ENCODE results near the gene SHISAL1.

The SHISAL1 gene

GRCh38 chr22:44312766-44313165 is at the start of gene SHISAL1:
SHISAL1 (minus strand) TSS chr22:44312951; CDS start chr22:44300945, 12,006 bp downstream.
- H3K27ac ChIP-seq (ENCODE audit: low read depth, low read length) = peak within 1 kb of the TSS; percentile 53
- peaks cover 63% of the 10 kb centered on the region for H3K4me1 ChIP-seq (ENCODE audit: insufficient read depth, low read length)
- H3K9me3 ChIP-seq (ENCODE audit: low read length) = no peaks in the 10 kb centered on the region
- H3K4me3 ChIP-seq (ENCODE audit: low read depth in 1 of 2, low read length in 2 of 2) = peak within 1 kb of the TSS; percentile 13 to 19
- H3K9ac ChIP-seq (ENCODE audit: low read length) = no peak within 1 kb of the TSS
- H3K36me3 ChIP-seq (ENCODE audit: insufficient read depth, low read length) = no peaks in the 10 kb centered on the region
- no peaks in the 10 kb centered on the region for H3K27me3 ChIP-seq (ENCODE audit: control insufficient read depth in 1 of 2, insufficient read depth in 2 of 2, low read length in 2 of 2)

DNA sequence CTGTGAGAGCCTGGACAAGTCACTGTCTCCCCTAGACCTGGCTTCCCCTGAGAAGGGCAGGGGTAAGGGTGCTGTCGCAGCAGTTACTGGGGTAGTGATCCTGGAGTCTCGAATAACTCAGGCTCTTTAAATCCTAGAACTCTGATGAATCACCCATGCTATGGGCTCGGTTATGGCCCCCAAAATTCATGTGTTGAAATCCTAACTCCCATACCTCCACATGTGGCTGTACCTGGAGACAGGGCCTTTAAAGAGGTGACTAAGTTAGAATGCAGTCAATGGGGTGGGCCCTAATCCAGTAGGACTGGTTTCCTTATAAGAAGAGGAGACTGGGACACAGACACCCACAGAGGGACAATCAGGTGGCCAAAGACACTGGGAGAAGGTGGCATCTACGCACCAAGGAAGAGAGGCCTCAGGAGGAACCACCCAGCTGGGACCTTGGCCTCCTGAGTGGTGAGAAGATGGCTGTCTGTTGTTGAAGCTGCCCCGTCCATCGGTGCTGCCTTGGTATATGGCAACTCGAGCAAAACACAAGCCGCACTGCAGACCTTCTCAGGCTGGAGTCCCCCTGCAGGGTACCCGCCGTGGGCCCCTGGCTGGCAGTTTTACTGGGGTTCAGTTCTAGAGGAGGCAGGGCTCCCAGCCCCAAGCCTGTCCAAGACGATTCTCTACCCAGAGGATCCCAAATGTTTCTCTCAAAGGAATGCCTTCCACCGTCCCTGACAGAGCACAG is 48.8 kb upstream of the SHISAL1 start:
- Histone ChIP-seq H3K36me3 (ENCODE audit: insufficient read depth, low read length) (no peaks in the 10 kb centered on the region), H3K9ac (ENCODE audit: low read length) (no peak overlapping the region), H3K27ac (ENCODE audit: low read depth, low read length) (peak overlapping the region; percentile 85), H3K9me3 (ENCODE audit: low read length) (no peaks in the 10 kb centered on the region), H3K27me3 (ENCODE audit: control insufficient read depth in 1 of 2, insufficient read depth in 2 of 2, low read length in 2 of 2) (no peaks in the 10 kb centered on the region), H3K4me3 (ENCODE audit: low read depth in 1 of 2, low read length in 2 of 2) (no peak overlapping the region), H3K4me1 (ENCODE audit: insufficient read depth, low read length) (peaks cover 78% of the 10 kb centered on the region)

DNA sequence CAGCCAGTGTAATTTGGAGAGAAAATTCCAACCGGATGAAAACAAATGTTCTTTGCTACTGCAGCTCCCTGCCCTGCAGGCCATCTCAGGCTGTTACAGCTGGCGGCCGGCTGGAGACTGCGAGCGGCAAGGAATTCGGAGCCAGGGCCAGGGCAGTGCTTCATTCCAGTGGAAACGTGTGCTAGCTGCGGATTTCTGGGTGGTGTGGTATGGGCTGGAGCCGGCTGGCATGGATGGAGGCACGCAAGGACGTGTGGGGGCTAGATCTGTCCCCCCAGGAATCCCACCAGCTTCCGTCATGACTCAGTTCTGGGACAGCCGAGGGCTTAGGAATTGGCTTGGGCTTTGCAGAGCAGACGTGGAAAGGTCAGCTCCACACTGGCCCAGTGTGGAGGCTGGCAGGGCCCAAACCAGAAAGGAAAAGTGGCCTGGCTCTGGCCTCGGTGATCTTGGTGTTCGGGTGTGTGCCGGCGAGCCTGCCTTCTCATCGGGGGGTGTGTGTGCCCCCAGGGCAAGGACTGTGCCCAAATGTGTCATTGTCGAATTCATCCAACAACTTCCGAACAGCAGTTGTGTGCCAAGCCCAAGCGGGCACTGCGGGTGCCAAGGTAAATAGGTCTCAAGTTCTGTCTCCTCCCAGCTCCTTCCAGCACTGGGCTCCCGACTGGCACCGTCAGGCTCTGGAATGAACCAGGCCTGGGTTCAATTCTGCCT is 48.1 kb upstream of the SHISAL1 start:
- peak overlapping the region; percentile 85 for H3K27ac ChIP-seq (ENCODE audit: low read depth, low read length)
- H3K4me1 ChIP-seq (ENCODE audit: insufficient read depth, low read length) = peaks cover 78% of the 10 kb centered on the region
- no peak overlapping the region for H3K4me3 ChIP-seq (ENCODE audit: low read depth in 1 of 2, low read length in 2 of 2)
- H3K27me3 ChIP-seq (ENCODE audit: control insufficient read depth in 1 of 2, insufficient read depth in 2 of 2, low read length in 2 of 2) = no peaks in the 10 kb centered on the region
- H3K36me3 ChIP-seq (ENCODE audit: insufficient read depth, low read length) = no peaks in the 10 kb centered on the region
- H3K9me3 ChIP-seq (ENCODE audit: low read length) = no peaks in the 10 kb centered on the region
- no peak overlapping the region for H3K9ac ChIP-seq (ENCODE audit: low read length)

GRCh38 chr22:44360306-44360667 is 47.5 kb upstream of the SHISAL1 start:
- Histone ChIP-seq H3K36me3 (ENCODE audit: insufficient read depth, low read length) (no peaks in the 10 kb centered on the region), H3K27ac (ENCODE audit: low read depth, low read length) (peak overlapping the region; percentile 79), H3K9me3 (ENCODE audit: low read length) (no peaks in the 10 kb centered on the region), H3K27me3 (ENCODE audit: control insufficient read depth in 1 of 2, insufficient read depth in 2 of 2, low read length in 2 of 2) (no peaks in the 10 kb centered on the region), H3K9ac (ENCODE audit: low read length) (peak overlapping the region; percentile 28), H3K4me1 (ENCODE audit: insufficient read depth, low read length) (peaks cover 80% of the 10 kb centered on the region), H3K4me3 (ENCODE audit: low read depth in 1 of 2, low read length in 2 of 2) (no peak overlapping the region)

DNA sequence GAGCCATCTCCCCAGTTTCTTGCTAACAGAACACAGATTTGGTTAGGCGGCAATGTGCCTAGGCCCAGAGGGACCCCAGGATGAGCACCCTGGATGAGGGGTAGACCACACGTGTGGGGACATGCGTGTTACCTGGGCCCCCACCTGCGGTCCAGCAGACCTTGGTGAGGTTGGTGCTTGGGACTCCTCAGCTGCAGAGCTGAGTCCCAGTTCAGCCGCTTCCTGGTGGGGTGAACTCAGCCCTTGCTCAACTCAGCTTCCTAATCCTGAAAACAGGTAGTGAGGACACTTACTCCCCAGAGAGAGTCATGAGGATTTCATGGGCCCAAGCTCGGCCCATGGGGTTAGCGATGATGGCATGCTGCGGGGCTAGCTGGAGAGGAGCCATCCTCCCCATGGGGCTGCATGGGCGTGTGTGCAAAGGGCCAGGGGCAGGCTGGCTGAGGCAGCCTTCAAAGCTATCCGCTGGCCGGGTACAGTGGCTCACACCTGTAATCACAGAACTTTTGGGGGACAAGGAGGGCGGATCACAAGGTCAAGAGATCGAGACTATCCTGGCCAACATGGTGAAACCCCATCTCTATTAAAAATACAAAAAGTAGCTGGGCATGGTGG is 46.9 kb upstream of the SHISAL1 start:
- H3K9me3 ChIP-seq (ENCODE audit: low read length) = no peaks in the 10 kb centered on the region
- no peaks in the 10 kb centered on the region for H3K27me3 ChIP-seq (ENCODE audit: control insufficient read depth in 1 of 2, insufficient read depth in 2 of 2, low read length in 2 of 2)
- H3K9ac ChIP-seq (ENCODE audit: low read length) = peak overlapping the region; percentile 2
- H3K4me1 ChIP-seq (ENCODE audit: insufficient read depth, low read length) = peaks cover 82% of the 10 kb centered on the region
- H3K36me3 ChIP-seq (ENCODE audit: insufficient read depth, low read length) = no peaks in the 10 kb centered on the region
- H3K4me3 ChIP-seq (ENCODE audit: low read depth in 1 of 2, low read length in 2 of 2) = no peak overlapping the region
- peak overlapping the region; percentile 70 for H3K27ac ChIP-seq (ENCODE audit: low read depth, low read length)

DNA sequence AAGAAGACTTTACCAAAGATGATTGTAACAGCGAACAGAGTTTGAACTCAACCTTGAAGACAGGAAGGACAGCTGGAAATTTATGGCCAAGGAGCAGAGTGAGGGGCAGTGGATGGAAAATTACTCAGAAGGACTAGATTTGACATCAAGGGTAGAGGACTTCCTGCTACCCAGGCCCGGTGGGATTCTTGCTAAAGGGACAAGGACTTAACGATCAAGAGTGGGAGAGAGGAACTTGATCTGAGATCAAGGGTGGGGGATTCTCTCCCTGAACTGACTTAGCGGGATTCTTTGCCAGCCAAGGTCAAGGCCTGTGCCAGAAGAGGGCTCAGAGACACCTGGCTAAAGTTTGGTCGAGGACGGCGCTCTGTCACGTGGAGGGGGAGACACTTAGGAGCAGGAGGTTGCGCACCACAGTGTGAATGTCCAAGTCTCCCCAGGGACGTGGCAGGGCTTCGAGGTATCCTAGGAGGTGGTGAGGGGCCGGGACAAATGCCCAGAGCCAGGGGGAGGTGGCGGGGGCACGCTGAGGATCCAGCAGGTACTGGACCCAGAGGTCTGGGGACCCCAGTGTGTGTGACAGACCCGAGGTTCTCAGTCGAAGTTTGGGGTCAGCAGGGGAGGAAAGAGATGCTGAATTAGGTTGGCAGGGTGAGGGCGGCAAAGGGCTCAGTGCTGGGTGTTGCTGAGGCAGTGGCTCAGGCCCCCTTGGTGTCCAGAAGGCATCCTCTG is 46.1 kb upstream of the SHISAL1 start:
- Histone ChIP-seq H3K27me3 (ENCODE audit: control insufficient read depth in 1 of 2, insufficient read depth in 2 of 2, low read length in 2 of 2) (no peaks in the 10 kb centered on the region), H3K9ac (ENCODE audit: low read length) (peak overlapping the region; percentile 2), H3K4me1 (ENCODE audit: insufficient read depth, low read length) (peaks cover 75% of the 10 kb centered on the region), H3K9me3 (ENCODE audit: low read length) (no peaks in the 10 kb centered on the region), H3K27ac (ENCODE audit: low read depth, low read length) (peak overlapping the region; percentile 70), H3K4me3 (ENCODE audit: low read depth in 1 of 2, low read length in 2 of 2) (no peak overlapping the region), H3K36me3 (ENCODE audit: insufficient read depth, low read length) (no peaks in the 10 kb centered on the region)

- H3K9ac ChIP-seq (ENCODE audit: low read length) = peak overlapping the region; percentile 35
- H3K9me3 ChIP-seq (ENCODE audit: low read length) = no peaks in the 10 kb centered on the region
- H3K36me3 ChIP-seq (ENCODE audit: insufficient read depth, low read length) = no peaks in the 10 kb centered on the region
- peaks cover 67% of the 10 kb centered on the region for H3K4me1 ChIP-seq (ENCODE audit: insufficient read depth, low read length)
- H3K4me3 ChIP-seq (ENCODE audit: low read depth in 1 of 2, low read length in 2 of 2) = peak overlapping the region in 1 of 2 donors; percentile 33
- peak overlapping the region; percentile 70 for H3K27ac ChIP-seq (ENCODE audit: low read depth, low read length)
- H3K27me3 ChIP-seq (ENCODE audit: control insufficient read depth in 1 of 2, insufficient read depth in 2 of 2, low read length in 2 of 2) = no peaks in the 10 kb centered on the region
Measured at GRCh38 chr22:44357966-44358465, 45.3 kb upstream of the SHISAL1 start.

- Histone ChIP-seq H3K4me1 (ENCODE audit: insufficient read depth, low read length) (peaks cover 61% of the 10 kb centered on the region), H3K27me3 (ENCODE audit: control insufficient read depth in 1 of 2, insufficient read depth in 2 of 2, low read length in 2 of 2) (no peaks in the 10 kb centered on the region), H3K36me3 (ENCODE audit: insufficient read depth, low read length) (no peaks in the 10 kb centered on the region), H3K9me3 (ENCODE audit: low read length) (no peaks in the 10 kb centered on the region), H3K27ac (ENCODE audit: low read depth, low read length) (peak overlapping the region; percentile 70), H3K4me3 (ENCODE audit: low read depth in 1 of 2, low read length in 2 of 2) (peak overlapping the region in 1 of 2 donors; percentile 33), H3K9ac (ENCODE audit: low read length) (peak overlapping the region; percentile 35)
Measured at GRCh38 chr22:44357296-44357965, 44.7 kb upstream of the SHISAL1 start.

DNA sequence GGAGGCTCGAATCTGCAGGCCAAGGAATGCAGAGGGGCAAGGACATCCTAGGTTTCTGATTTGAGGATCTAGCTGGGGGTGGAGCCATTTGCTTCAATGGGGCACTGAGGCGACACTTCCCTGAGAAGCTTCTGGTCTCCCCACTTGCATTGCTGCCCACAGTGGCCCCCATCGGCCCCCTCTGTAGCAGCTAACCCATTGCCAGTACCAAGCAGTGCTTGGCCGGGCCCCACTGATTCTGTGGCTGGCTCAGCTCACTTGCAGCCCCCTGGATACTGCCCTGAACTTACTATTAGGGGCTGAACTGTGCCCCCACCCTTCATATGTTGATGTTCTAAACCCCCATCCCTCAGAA is 42.9 kb upstream of the SHISAL1 start:
- no peaks in the 10 kb centered on the region for H3K9me3 ChIP-seq (ENCODE audit: low read length)
- no peaks in the 10 kb centered on the region for H3K27me3 ChIP-seq (ENCODE audit: control insufficient read depth in 1 of 2, insufficient read depth in 2 of 2, low read length in 2 of 2)
- no peak overlapping the region for H3K4me3 ChIP-seq (ENCODE audit: low read depth in 1 of 2, low read length in 2 of 2)
- H3K36me3 ChIP-seq (ENCODE audit: insufficient read depth, low read length) = no peaks in the 10 kb centered on the region
- H3K4me1 ChIP-seq (ENCODE audit: insufficient read depth, low read length) = peaks cover 53% of the 10 kb centered on the region
- no peak overlapping the region for H3K9ac ChIP-seq (ENCODE audit: low read length)
- no peak overlapping the region for H3K27ac ChIP-seq (ENCODE audit: low read depth, low read length)

- Histone ChIP-seq H3K9me3 (ENCODE audit: low read length) (no peaks in the 10 kb centered on the region), H3K9ac (ENCODE audit: low read length) (no peak overlapping the region), H3K27me3 (ENCODE audit: control insufficient read depth in 1 of 2, insufficient read depth in 2 of 2, low read length in 2 of 2) (no peaks in the 10 kb centered on the region), H3K4me3 (ENCODE audit: low read depth in 1 of 2, low read length in 2 of 2) (no peak overlapping the region), H3K4me1 (ENCODE audit: insufficient read depth, low read length) (peaks cover 38% of the 10 kb centered on the region), H3K27ac (ENCODE audit: low read depth, low read length) (no peak overlapping the region), H3K36me3 (ENCODE audit: insufficient read depth, low read length) (no peaks in the 10 kb centered on the region)
Measured at GRCh38 chr22:44354288-44354687, 41.5 kb upstream of the SHISAL1 start.
